CD14-positive monocyte (primary cell): ENCODE measurements around the gene C1orf87. TPM values are rescaled to one million over a fixed set of nuclear protein-coding genes. Genes with fewer than 3 reads are reported as not detected.

Source experiments
- DNase-seq, 3 donors: peaks; one replicate each; pipeline ENCODE4 v3.0.0-alpha.2; 2011 to 2022
- H2AFZ ChIP-seq: 2 replicates; pipeline ENCODE4 v1.6.0; 2012; ENCODE audit warnings: mild to moderate bottlenecking, low read depth, low read length, inconsistent platforms; ENCODE audit not compliant: insufficient read depth, poor library complexity, severe bottlenecking
- H3K27ac ChIP-seq, 2 donors: 1 replicate in 1 of 2; 2 replicates in 1 of 2; pipeline ENCODE4 v1.5.1; 2012 to 2013; ENCODE audit warnings: low read length in 2 of 2, control low read depth in 1 of 2, inconsistent platforms in 1 of 2, low read depth in 1 of 2, mild to moderate bottlenecking in 1 of 2
- H3K27me3 ChIP-seq, 2 donors: one replicate each; pipeline versions ENCODE4 v1.6.0 to v1.6.1; 2011 to 2013; ENCODE audit warnings: low read length in 2 of 2; ENCODE audit not compliant: control insufficient read depth in 2 of 2, insufficient read depth in 2 of 2
- H3K36me3 ChIP-seq, 2 donors: replicated peaks in 1 of 2; 1 replicate in 1 of 2; 2 replicates in 1 of 2; pipeline versions ENCODE4 v1.5.1 to v1.6.1; 2012 to 2013; ENCODE audit warnings: low read length in 2 of 2, control low read depth in 1 of 2, inconsistent platforms in 1 of 2, mild to moderate bottlenecking in 1 of 2; ENCODE audit not compliant: insufficient read depth in 2 of 2, control insufficient read depth in 1 of 2
- H3K4me1 ChIP-seq, 2 donors: 1 replicate in 1 of 2; 2 replicates in 1 of 2; pipeline versions ENCODE4 v1.5.1 to v1.6.1; 2012 to 2013; ENCODE audit warnings: low read length in 2 of 2, control low read depth in 1 of 2, inconsistent platforms in 1 of 2, mild to moderate bottlenecking in 1 of 2, moderate library complexity in 1 of 2; ENCODE audit not compliant: insufficient read depth in 2 of 2, control insufficient read depth in 1 of 2
- H3K4me2 ChIP-seq: replicated peaks from 2 replicates; pipeline ENCODE3; 2012; ENCODE audit warnings: low read length, moderate library complexity, mild to moderate bottlenecking; ENCODE audit not compliant: poor library complexity, severe bottlenecking; ENCODE audit errors: extremely low read depth
- H3K4me3 ChIP-seq, 3 experiments: fragments of 200-600 bp in 1 of 3; sonication (generic) in 1 of 3; replicated peaks in 1 of 3; 1 replicate in 2 of 3; 2 replicates in 1 of 3; pipeline ENCODE4 v1.5.1; 2011 to 2013; ENCODE audit warnings: low read length in 3 of 3, mild to moderate bottlenecking in 3 of 3, control low read depth in 2 of 3, low read depth in 2 of 3, inconsistent platforms in 1 of 3, moderate library complexity in 1 of 3
- H3K79me2 ChIP-seq: 2 replicates; pipeline ENCODE4 v1.6.0; 2012; ENCODE audit warnings: mild to moderate bottlenecking, control low read depth, inconsistent platforms, low read length, moderate library complexity; ENCODE audit not compliant: insufficient read depth
- H3K9ac ChIP-seq: 2 replicates; pipeline ENCODE4 v1.6.0; 2017; ENCODE audit warnings: low read length, mild to moderate bottlenecking; ENCODE audit not compliant: insufficient read depth, poor library complexity, severe bottlenecking
- H3K9me3 ChIP-seq, 2 donors: replicated peaks in 1 of 2; 1 replicate in 1 of 2; 2 replicates in 1 of 2; pipeline versions ENCODE4 v1.5.1 to v1.6.1; 2012 to 2013; ENCODE audit warnings: low read length in 2 of 2, control low read depth in 1 of 2; ENCODE audit not compliant: control insufficient read depth in 1 of 2, insufficient read depth in 1 of 2
- H4K20me1 ChIP-seq: 2 replicates; pipeline ENCODE4 v1.6.0; 2012; ENCODE audit warnings: mild to moderate bottlenecking, low read length, control low read depth, moderate library complexity; ENCODE audit not compliant: insufficient read depth
- H3K27ac Mint-ChIP-seq, 7 donors: one replicate each; pipeline ENCODE4 v1.8.0; 2020; ENCODE audit warnings: mild to moderate bottlenecking in 7 of 7, mixed read lengths in 7 of 7, moderate library complexity in 6 of 7, inconsistent platforms in 2 of 7
- H3K27me3 Mint-ChIP-seq, 3 donors: one replicate each; pipeline ENCODE4 v1.8.0; 2021 to 2022; ENCODE audit warnings: low read depth in 3 of 3, mild to moderate bottlenecking in 3 of 3, mixed read lengths in 3 of 3, moderate library complexity in 3 of 3, inconsistent platforms in 1 of 3
- H3K36me3 Mint-ChIP-seq, 2 donors: one replicate each; pipeline ENCODE4 v1.8.0; 2020; ENCODE audit warnings: mixed read lengths in 2 of 2, inconsistent platforms in 1 of 2, mild to moderate bottlenecking in 1 of 2
- H3K4me1 Mint-ChIP-seq: one replicate; pipeline ENCODE4 v1.8.0; 2020; ENCODE audit warnings: mild to moderate bottlenecking, mixed read lengths
- H3K4me3 Mint-ChIP-seq, 2 donors: one replicate each; pipeline ENCODE4 v1.8.0; 2020; ENCODE audit warnings: mild to moderate bottlenecking in 2 of 2, mixed read lengths in 2 of 2, moderate library complexity in 1 of 2
- H3K9me3 Mint-ChIP-seq, 7 donors: one replicate each; pipeline ENCODE4 v1.8.0; 2020 to 2022; ENCODE audit warnings: mixed read lengths in 7 of 7, mild to moderate bottlenecking in 6 of 7, moderate library complexity in 6 of 7, inconsistent platforms in 2 of 7
- CTCF ChIP-seq: fragments of 200-600 bp; IDR thresholded peaks from one replicate; pipeline ENCODE4 v1.8.0; 2022; ENCODE audit warnings: antibody characterized with exemption, mild to moderate bottlenecking
- WGBS: methylation state at CpG from one replicate; pipeline ENCODE4 v1.1.5; 2013; ENCODE audit warnings: missing lambda C conversion rate; ENCODE audit not compliant: insufficient coverage; 5-methylcytosine and 5-hydroxymethylcytosine counted together
- intact Hi-C, 2 donors: fragments of 100-400 bp; cut with micrococcal nuclease; formaldehyde crosslinking; loops; one replicate each; pipeline versions ENCODE4 v1.15.0 to v1.15.1; 2023
- polyA plus RNA-seq, 3 donors: library from polyadenylated mRNA; depleted of rRNA in 1 of 3; unstranded in 2 of 3; stranded (reverse) in 1 of 3; fragments of 300-500 nt in 2 of 3; fragments of >200 nt in 1 of 3; fragmentation: Illumina TruSeq in 2 of 3; gene quantifications; 1 replicate in 2 of 3; 2 replicates in 1 of 3; pipeline ENCODE4 v1.2.3, GENCODE V29; 2012 to 2021

C1orf87 gene
- polyA plus RNA-seq, 3 donors, result not detected

DNA sequence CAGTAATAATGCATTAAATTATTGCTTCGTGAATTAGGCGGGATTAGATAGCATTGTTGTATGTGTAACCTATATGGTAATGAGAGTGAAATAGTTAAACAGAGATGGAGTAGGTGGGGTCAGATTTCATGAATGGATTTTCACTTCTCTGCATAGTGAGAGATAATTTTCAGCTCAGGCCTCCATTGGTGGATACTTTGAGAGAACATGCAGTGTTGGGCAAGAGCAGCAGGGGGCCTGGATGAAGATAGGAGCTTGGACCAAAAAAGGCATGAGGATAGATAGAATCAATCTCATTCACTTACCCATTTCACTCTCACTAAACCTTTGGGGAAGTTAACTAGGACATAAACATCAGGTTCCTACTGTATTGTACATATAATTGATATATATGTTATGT lies 39.5 kb upstream of the C1orf87 start:
- no peaks in the 10 kb centered on the region for H3K9me3 Mint-ChIP-seq
- no peak overlapping the region for H3K4me2 ChIP-seq
- no peaks in the 10 kb centered on the region for H3K9me3 ChIP-seq
- H3K4me1 ChIP-seq, result no peaks in the 10 kb centered on the region
- TF ChIP-seq CTCF, result no peak
- H4K20me1 ChIP-seq, result no peaks in the 10 kb centered on the region
- no peaks in the 10 kb centered on the region for H3K27me3 ChIP-seq
- H3K79me2 ChIP-seq, result no peaks in the 10 kb centered on the region
- no peaks in the 10 kb centered on the region for H3K36me3 Mint-ChIP-seq
- no peak overlapping the region for H3K4me3 Mint-ChIP-seq
- no peaks in the 10 kb centered on the region for H3K27me3 Mint-ChIP-seq
- no peak overlapping the region for H3K9ac ChIP-seq
- no peak overlapping the region for H3K27ac ChIP-seq
- no peak overlapping the region for H3K4me3 ChIP-seq
- H2AFZ ChIP-seq, result no peak overlapping the region
- DNase-seq, result no peak
- WGBS, result 76% methylated on average over 2 of the region's 2 CpGs
- no peak overlapping the region for H3K27ac Mint-ChIP-seq
- intact Hi-C loops, result no loop called here
- H3K4me1 Mint-ChIP-seq, result no peaks in the 10 kb centered on the region
- no peaks in the 10 kb centered on the region for H3K36me3 ChIP-seq

DNA sequence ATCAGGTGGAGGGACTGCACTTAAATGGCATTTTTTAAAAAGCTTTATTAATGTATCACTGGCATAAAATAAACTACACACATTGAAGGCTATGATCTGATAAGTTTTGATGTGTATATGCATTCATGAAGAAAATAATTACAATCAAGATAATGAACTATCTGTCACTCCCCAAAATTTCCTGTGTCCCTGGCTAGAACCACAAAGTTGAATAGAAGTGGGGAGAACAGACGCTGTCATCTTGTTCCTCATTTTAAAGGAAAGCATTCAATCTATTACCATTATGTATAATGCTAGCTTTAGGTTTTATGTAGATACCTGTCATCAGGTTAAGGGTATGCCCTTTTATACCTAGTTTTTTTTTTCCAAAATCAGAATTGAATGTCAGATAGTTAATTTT lies 38.1 kb upstream of the C1orf87 start:
- Mint-ChIP-seq H3K9me3 (no peaks in the 10 kb centered on the region), H3K4me1 (no peaks in the 10 kb centered on the region), H3K27me3 (no peaks in the 10 kb centered on the region), H3K36me3 (no peaks in the 10 kb centered on the region), H3K4me3 (no peak overlapping the region), H3K27ac (no peak overlapping the region)
- H4K20me1 ChIP-seq, result no peaks in the 10 kb centered on the region
- no peaks in the 10 kb centered on the region for H3K36me3 ChIP-seq
- H3K9me3 ChIP-seq, result no peaks in the 10 kb centered on the region
- H2AFZ ChIP-seq, result no peak overlapping the region
- no CpG with 5 or more reads among the region's 1 CpG for WGBS
- no peak for DNase-seq
- no peak overlapping the region for H3K9ac ChIP-seq
- no peak for TF ChIP-seq CTCF
- H3K27ac ChIP-seq, result no peak overlapping the region
- no peak overlapping the region for H3K4me3 ChIP-seq
- H3K79me2 ChIP-seq, result no peaks in the 10 kb centered on the region
- H3K4me1 ChIP-seq, result no peaks in the 10 kb centered on the region
- H3K27me3 ChIP-seq, result no peaks in the 10 kb centered on the region
- H3K4me2 ChIP-seq, result no peak overlapping the region
- intact Hi-C loops, result no loop called here
